Inflammatory macrophage (primary cell): ENCODE data around the gene OGFOD3.
"Not testable (repeated sequence)": the region's sequence is repeated elsewhere in the genome, so short reads cannot be mapped to it uniquely, and the experiment has no call there.

Source experiments
- DNase-seq, 2 donors: peaks; one replicate each; pipeline ENCODE4 v3.0.0-alpha.2; 2020 to 2022
- total RNA-seq, 18 experiments: gene quantifications; one replicate each; lab custom pipeline; 2026; ENCODE audit warnings: mixed read lengths in 6 of 18, inconsistent platforms in 2 of 18; lab: John Stamatoyannopoulos, UW

Gene OGFOD3, protein sequence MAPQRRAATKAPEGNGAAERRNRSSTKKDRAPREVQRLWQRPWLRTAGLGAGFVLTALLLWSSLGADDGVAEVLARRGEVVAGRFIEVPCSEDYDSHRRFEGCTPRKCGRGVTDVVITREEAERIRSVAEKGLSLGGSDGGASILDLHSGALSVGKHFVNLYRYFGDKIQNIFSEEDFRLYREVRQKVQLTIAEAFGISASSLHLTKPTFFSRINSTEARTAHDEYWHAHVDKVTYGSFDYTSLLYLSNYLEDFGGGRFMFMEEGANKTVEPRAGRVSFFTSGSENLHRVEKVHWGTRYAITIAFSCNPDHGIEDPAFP
- 8.5 to 29.8 (median 17.3) reads per million in 18 experiments for total RNA-seq

DNA sequence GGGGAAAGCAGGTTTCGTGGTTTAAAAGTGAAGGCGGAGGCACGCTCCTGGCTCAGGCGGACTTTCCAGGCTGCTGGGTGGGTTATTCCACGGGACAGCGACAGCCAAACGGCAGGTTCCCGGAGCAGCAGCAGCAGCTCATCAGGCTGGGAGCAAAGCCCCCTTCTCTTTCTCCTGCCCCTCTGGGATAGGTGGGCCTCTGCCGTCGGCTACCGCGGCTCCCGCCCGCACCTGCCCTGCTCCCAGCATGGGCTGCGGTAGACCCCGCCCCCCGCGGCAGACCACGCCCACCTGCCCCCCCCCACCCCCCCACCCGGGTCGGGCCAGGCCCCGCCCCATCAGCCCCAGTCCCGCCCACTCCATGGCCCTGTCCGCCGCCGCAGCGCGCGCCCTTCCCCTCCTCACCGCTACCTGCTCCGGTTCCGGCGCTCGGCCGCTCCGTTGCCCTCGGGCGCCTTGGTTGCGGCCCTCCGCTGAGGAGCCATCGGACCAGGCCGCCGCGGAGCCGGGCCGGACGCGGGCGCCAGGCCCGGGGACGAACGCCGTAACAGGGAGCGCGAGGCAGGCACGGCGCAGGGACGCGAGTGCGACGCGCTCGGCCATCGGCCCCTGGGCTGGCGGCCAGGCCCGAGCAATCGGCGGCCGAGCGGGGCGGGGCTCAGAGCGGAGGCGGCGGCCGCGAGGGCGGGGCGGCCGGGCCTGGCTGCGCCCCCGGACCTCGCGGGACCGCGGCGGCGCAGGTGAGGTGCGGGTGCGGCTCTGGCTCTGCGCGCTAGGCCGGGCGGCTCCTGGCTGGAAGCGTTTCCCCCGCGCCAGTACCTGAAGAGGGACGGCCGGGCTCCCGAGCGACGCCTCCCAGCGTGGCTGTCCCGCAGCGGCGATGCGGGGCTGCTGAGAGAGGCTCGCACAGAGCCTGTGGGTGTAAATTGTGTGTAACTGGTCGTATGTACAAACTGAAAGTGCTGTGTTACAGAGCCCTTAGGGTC, at the start of gene OGFOD3, which contains the start of gene HEXD:
Gene OGFOD3, minus strand, starts transcription at position 586 of the 986 bp plus-strand sequence. Its CDS starts 101 bp downstream, at position 485.
Gene HEXD, plus strand, starts transcription at position 347 of the 986 bp plus-strand sequence. CDS start 1,453 bp downstream, outside the sequence.
- peak; percentile 80 to 89 for DNase-seq

DNA sequence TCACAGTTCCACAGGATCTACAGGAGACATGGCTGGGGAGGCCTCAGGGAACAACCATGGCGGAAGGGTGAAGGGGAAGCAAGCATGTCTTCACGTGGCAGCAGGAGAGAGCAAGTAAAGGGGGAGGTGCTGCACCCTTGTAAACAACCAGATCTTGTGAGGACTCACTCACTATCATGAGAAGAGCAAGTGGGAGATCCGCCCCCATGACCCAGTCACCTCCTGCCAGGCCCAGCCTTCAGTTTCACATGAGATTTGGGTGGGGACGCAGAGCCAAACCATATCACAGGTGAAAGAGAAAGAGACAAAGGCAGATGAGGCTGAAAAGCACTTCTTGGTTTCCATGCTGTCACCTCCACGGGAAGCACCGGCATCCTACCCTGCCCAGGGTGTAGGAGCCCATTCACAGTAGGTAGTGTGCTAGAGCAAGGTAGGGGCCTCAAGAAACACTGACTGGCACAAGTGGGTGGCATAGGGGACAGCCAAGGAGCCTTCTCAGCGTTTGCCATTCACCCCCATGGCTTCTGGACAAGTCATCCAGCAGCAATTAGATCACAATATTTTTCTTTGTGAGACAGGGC, 46.7 kb upstream of the OGFOD3 start:
- peak in 1 of 2 donors; percentile 41 for DNase-seq

DNA sequence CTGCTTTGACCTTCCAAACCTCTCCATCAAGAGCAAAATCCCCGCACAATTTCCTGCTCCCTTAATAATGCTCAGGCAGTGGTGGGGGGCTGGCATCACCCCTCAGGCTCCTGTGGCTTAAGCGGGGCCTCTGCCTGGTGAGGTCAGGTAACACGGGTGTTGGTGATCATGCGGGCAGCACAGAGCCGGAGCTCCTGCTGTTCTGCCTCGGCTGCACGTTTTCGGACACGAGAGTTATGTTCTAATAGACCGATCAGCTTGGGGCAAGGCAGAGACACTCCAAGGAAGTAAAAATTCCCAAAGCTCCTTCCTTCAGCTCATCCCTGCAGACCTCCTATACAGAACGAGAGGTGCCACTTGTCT, 46.2 kb upstream of the OGFOD3 start:
- no peak for DNase-seq

DNA sequence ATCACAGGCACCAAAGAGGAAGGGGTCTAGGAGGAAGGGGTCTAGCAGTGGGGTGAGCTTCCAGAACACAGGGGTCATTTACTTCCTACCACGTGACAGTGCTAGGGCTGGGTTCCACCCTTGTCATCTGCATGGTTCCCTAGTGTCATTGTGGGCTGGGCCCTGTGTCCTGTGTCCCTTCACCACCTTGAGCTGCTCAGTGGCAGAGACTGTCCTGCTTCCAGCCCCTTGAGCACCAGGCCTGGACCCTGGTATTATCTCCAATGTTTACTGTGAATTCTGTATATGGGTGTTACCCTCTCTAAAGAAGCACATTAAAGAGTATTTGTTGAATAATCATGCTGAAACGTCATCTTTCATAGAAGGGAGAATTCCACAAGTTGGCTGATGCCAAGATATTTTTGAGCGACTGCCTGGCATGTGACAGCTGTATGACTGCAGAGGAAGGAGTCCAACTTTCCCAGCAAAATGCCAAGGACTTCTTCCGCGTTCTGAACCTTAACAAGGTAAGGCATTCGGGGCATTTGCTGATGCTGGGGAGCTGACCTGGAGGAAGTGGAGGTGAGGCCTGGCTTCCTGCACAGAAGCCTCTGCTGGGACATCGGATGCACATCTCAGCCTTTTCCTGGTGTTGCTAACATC, 45.7 kb upstream of the OGFOD3 start:
- DNase-seq = no peak

DNA sequence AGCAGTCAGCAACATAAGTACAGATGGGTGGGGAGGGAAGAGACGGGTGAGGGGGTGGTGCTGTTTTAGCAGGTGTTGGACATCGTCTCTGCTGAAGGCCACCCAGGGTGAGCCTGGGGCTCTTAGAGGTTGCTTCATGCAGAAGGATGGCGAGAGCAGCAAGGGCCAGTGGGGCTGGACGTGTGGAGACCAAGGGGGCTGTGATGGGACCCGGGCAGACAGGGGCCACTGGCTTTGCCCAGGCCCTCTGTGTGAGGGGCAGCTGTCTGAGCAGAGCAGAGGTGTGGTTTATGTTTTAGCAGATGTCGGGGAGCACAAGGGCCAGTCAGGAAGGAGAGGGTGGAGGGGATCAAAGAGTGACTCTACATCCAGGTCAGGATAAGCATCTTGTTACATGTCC, 45.0 kb upstream of the OGFOD3 start:
- DNase-seq = no peak

DNA sequence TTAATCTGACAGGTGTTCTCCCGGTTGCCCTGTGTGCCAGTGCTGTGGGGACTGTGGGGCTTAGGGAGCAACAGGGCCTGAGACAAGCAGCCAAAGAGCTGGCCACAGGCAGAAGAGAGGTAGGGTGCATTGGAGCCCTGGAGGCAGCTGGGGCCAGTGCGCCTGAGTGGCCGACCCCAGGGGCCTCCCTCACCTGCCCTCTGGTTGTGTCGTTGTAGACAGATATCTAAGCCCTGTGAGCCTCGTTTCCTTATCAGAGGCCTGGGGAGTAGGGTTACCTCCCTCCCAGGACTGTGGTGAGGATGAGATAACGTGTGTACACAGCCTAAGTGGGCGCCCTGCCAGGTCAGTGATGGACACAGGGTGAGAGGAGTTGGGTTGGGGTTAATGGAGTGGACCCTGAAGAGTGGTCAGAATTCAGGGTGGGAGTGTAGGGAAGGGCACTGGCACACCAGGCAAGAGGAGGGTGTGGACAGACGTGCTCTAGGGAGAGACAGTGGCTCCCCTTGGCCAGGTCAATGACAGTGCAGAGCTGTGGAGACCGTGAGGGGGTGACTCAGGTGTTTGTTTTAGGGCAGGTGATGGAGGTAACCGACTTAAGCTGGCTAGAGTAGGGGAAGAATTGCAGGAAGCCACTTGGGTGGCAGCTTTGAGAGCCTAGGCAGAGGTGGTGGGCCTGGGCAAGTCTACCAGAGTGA, 43.6 kb upstream of the OGFOD3 start:
- DNase-seq = no peak

DNA sequence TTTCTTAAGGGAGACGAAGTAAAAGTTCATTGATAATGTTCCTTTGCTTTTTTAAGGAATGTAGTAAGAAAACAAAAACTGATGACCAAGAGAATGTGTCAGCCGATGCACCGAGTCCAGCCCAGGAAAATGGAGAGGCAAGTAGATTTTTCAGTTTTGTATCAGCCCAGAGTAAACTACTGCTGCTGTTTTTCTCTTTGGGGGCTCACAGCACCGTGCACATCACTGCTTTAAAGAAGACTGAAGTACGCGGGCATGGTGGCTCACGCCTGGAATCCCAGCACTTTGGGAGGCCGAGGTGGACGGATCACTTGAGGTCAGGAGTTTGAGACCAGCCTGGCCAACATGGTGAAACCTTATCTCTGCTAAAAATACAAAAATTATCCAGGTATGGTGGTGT, 41.5 kb upstream of the OGFOD3 start:
- DNase-seq = not testable (repeated sequence)

DNA sequence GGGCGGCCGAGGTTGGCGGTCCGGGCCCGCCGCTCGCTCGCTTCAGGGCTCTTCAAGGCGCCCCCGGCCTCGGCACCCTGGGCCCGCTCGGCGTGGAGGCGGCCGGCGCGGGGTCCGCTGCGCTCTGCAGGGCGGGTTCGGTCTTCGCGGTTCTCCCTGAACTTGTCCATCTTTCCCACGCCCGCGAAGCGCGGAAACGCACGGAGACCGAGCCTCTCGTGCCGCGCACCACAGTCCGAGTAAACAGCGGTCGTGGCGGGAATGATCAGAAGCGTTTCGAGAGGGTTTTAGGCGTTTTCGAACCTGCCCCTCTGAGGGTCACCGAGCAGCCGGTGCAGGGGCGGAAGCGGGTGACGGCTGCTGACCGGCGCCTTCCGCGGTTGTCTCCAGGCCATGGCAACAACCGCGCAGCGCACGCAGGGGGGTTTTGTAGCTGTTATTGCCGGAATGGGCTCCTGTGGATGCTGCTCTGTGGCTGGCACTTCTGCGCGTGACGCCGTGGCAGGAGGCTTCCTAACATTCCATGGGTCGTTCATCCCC, 40.6 kb upstream of the OGFOD3 start:
- peak; percentile 8 to 22 for DNase-seq

DNA sequence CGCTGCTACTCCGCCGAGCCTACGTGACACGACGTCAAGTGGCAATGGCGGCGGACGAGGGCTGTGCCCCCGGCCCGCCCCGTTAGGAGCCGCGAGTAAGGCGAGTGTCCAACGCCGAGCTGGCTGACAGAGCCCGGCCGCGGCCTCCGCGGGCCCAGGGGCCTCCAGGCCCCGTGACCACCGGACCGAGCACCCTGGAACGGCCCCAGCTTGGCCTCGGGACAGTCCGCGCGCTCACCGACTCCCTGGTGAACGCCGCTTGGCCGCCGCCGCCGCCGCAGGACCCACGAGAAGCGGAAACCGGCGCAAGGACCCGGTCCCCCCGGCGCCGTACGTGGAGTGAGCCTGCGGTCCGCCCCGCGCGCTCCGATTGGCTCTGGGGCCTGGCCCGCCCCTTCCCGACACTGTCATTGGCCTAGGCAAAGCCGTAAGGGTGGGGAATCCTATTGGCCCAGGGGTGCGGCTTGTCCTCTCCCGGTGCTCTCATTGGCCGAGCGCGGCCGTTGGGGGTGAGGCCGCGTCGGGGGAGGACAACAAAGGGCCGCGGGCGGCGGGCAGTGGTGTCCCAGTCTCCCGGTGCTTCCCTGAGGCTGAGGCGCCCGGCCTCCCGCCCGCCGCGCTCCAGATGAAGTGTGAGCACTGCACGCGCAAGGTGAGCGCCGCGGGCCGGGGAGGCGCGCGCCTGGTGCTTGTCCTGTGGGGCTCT, 39.9 kb upstream of the OGFOD3 start, which contains the start of gene NARF:
Gene NARF, plus strand, starts transcription at position 563 of the 706 bp plus-strand sequence. Its CDS starts 63 bp downstream, at position 626.
- peak; percentile 98 to 99 for DNase-seq

DNA sequence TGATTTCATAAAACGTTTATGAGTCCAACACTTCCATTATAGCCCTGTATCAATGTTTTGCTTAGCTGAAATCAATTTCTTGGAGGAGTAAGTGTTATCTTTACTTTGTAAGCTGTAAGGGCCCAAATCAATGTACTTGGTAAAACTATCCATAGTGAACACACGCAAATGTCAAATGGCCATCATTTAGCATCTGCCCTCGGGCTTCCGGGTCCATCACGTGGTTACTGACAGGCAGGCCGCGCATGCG, 39.5 kb upstream of the OGFOD3 start:
- DNase-seq = peak; percentile 92 to 95

DNA sequence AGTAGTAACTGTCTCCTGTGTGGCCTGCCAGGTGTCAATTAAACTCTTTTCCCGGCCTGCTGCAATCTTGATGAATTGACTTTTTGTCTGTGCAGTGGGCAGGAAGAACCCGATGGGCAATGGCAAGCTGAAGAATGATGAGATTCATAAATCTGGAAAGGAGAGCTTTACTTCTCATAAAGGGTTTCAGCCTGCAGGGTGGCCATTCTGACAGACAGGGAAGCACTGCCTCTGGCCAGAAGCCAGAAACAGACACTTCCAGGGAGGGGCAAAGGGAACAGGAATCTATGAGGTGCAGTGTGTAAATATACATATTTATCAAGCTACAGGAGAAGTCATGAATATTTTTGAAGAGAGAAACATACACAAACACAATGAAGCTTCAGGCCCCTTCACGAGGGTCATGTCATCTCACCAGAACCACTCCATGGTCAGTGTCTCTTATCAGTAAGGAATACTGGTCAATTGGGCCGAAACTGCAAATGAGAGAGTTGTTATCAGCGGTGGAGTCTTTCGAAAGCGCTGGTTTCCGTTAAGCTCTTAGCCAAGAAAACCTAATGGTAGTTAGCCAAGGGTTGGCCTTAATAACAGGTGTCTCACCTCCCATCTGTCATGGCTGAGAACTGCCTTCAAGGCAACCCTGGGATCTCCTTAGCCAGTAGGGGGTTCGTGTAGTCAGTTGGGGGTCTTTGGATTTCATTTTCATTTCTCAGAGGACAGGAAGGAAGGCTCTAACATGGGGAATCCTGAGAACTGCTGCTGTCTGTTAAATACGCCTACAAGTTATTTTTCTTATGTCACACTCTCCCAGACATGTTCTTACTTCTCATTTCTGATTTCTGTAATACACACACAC, 38.9 kb upstream of the OGFOD3 start:
- DNase-seq = peak; percentile 66 to 81

DNA sequence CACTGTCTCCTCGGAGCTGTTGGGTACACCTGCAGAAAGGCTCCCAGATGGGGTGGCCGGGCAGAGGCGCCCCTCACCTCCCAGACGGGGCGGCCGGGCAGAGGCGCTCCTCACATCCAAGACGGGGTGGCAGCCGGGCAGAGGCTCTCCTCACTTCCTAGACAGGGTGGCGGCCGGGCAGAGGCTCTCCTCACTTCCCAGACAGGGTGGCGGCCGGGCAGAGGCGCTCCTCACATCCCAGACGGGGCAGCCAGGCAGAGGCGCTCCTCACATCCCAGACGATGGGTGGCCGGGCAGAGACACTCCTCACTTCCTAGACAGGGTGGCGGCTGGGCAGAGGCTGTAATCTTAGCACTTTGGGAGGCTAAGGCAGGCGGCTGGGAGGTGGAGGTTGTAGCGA, 35.3 kb upstream of the OGFOD3 start:
- not testable (repeated sequence) for DNase-seq

DNA sequence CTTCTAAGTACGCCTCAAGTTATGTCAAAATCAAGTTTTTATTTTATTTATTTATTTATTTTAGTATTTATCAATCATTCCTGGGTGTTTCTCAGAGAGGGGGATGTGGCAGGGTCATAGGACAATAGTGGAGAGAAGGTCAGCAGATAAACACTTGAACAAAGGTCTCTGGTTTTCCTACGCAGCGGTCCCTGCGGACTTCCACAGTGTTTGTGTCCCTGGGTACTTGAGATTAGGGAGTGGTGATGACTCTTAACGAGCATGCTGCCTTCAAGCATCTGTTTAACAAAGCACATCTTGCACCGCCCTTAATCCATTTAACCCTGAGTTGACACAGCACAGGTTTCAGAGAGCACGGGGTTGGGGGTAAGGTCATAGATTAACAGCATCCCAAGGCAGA, 34.8 kb upstream of the OGFOD3 start:
- not testable (repeated sequence) for DNase-seq

DNA sequence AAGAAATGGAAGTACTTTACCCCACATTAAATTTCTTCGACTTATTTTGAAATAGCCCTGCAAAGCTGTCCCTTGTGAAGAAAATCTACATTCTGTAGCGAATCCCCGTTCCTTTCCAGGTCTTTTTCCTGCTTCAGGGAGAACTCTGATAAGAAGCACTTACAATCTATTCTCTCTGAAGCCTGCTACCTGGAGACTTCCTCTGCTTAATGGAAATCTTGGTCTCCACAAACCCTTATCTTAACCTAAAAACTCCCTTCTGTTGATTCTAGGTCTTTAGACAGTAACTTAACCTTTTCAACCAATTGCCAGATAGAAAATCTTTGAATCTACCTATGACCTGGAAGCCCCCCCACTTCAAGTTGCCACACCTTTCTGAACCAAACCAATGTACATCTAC, 33.8 kb upstream of the OGFOD3 start:
- DNase-seq = no peak

DNA sequence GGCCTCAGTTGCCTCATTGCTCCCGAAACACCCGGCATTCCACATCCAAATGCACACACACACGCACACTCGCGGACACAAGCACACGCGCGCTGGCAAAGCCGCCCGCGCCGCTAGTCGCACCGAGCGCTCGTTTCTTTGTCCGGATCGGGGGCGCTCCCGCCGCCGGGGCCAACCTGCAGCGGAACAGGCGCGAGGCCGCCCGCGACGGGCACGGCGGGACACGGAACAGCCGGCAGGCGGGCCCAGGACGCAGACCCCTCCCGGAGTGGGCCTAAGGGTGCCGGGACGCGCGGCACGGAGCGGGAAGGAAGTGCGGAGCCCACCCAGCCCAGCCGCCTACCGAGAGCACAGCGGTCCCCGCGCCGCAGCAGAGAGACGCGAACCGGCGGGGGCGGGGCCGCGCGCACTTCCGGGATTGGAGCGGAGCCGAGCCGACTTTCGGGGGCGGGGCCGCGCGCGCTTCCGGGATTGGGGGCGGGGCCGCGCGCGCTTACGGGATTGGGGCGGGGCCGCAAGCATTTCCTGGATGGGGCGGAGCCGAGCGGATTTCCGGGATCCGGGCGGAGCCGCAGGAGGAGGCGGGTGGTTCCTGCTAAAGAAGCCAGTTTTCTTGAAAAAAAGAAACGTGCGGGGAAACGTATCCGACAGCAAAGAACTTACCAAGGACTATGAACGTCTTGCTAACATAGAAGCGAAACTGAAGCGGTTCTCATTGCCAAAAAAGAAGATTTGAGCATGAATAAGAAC, 32.1 kb upstream of the OGFOD3 start, which contains the start of gene CYBC1:
Gene CYBC1, minus strand, starts transcription at position 396 of the 750 bp plus-strand sequence. CDS start 1,498 bp downstream, outside the sequence.
- DNase-seq = peak; percentile 96 to 97

DNA sequence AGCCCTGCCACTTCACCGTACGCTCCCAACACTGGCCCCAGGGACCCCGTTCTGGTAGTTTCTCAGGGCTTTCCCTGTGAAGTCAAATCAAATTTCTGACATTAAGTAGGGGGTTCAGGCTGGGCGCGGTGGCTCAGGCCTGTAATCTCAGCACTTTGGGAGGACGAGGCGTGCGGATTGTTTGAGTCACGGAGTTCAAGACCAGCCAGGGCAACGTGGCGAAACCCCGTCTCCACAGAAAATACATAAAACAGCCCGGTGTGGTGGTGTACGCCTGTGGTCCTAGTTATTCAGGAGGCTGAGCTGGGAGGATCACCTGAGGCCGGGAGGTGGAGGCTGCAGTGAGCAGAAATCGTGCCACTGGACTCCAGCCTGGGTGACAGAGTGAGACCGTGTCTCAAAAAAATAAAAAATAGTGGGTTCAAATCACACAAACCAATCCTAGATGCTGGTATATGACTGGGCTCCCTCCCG, 31.5 kb upstream of the OGFOD3 start:
- peak in 1 of 2 donors; percentile 4 for DNase-seq

DNA sequence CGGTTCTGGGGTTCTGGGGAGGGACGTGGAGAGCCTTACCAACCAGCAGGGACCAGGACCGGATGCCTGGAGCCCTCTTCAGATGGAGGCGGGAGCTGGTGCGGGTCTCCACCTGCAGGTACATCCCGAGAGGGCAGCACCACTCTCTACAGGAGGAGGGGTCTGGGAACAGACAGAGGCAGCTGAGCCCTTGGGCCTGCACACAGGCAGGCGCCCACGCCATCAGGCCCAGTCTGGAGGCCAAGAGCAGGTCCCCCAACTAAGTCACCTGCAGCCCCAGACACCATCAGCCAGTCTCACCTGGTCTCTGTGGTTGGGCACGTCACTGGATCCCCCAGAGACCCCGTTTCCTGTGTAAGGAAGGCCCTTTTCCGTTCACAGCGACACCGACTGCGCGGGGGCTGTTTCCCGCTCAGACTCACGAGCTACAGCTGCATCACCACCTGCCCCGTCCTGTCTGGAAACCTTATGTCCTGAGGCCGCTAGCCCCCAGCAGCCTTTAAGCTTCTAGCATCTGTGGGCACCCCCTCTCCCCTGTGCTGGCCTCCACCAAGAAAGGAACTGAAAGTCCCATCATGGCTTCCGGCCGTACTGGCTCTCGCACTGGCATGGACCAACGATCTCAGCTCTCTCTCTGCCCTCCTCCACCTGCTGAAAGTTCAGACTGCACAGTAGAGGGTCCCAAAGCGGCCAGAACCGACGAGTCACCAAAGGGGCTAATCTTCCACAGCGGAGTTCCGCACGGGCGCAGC, 30.9 kb upstream of the OGFOD3 start:
- DNase-seq = peak in 1 of 2 donors; percentile 48

DNA sequence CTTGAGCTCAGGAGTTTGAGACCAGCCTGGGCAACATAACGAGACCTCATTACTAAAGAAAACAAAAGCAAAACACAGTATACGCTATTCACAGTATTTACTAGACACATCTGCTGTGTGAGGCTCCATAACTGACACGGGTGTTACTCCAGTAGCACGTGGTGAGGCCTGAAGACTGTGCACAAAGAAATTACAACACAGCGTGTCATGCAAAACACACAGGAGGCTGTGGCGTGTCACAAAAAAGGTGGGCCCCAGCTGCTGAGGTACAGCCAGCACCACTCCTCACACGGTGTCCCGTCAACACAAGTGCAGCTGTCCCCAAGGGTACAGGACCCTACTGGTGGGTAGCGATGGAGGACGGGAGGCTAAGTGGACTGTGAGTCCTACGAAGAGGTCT, 29.5 kb upstream of the OGFOD3 start:
- DNase-seq = no peak
